Measurements from ENCODE around the gene ACACB.

The ACACB gene

GRCh38 chr12:109277899-109278762, 161.7 kb downstream of the ACACB start:
- no peak for DNase-seq (ENCODE audit: low read depth in 3 of 3)

DNA sequence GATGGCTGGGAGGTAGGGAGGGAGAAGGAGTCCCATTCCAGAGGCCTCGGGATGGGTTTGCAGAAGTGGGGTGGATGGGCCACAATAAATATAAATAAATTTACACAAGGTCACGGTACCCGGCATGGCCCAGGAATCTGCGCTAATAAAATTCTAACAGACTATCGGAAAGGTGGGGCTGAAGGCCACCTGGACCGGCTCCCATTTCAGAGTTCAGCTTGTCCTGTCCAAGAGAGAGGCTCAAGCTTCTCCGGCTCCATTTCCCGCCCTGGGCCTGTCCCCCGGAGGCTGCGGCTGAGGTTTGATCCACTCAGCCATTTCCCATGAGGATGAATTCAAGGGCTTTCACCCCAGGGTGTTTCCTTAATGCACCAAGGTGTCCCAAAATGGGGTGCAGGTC, 162.5 kb downstream of the ACACB start:
- DNase-seq (ENCODE audit: low read depth in 3 of 3) = no peak

- no peak for DNase-seq (ENCODE audit: low read depth in 3 of 3)
Observed at GRCh38 chr12:109279525-109279924, 163.1 kb downstream of the ACACB start.

DNA sequence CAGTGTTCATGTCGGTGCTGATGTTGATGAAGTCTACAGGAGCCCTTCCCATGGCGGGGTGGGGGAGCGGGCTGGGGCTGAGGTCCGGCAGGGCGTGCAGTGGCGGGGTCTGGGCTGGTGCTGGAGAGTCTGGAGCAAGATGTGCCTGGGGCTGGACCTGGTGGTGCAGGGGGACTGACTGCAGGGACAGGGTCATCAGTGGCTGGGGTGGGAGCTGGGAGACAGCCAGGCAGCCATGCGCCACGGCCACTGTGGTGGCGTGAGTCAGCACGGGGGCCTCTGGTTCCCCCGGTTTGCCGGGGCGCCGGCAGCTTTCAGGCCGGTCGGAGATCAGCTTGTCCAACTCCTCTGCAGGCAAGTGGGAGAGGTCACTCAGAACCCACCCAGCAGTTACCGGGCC, 165.1 kb downstream of the ACACB start:
- no peak for DNase-seq (ENCODE audit: low read depth in 3 of 3)

DNA sequence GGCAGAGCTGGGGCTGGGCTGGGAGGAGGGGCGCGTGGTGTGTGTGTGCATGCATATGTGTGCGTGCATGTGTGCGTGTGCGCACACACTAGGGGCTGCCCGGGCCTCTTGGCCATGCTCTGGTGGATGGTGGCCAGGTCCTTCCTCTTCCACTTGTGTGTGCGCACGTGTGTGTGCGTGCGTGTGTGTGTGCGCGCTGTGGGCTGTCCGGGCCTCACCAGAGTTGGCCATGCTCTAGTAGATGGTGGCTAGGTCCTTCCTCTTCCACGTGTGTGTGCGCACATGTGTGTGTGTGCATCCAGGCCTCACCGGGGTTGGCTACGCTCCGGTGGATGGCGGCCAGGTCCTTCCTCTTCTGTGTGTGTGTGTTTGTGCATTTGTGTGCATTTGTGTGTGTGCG, 168.0 kb downstream of the ACACB start:
- no peak for DNase-seq (ENCODE audit: low read depth in 3 of 3)

DNA sequence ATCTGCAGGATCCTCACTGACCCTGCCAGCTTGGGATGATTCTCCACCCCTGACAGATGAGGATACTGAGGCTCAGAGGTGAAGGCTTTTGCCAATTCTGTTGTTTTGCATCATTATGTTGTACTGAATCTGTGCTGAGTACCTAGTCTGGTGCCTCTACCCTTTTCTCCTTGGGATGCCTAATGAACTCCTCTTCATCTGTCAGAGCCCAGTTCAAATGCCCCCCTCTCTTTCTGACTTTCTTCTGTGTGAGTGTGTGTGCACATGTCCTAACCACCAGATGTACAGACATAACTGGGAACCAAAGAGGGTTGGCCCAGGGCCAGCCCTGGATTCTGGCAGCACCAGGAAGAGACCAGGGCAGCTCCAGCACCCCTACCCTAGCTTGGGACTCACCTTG, 169.9 kb downstream of the ACACB start:
- DNase-seq (ENCODE audit: low read depth in 3 of 3) = no peak

- no peak for DNase-seq (ENCODE audit: low read depth in 3 of 3)
Observed at GRCh38 chr12:109286652-109287051, 170.3 kb downstream of the ACACB start.

- DNase-seq (ENCODE audit: low read depth in 3 of 3) = no peak
Observed at GRCh38 chr12:109287181-109287580, 170.8 kb downstream of the ACACB start.

GRCh38 chr12:109287811-109288469, 171.6 kb downstream of the ACACB start:
- DNase-seq (ENCODE audit: low read depth in 3 of 3) = no peak

GRCh38 chr12:109288571-109288970, 172.2 kb downstream of the ACACB start:
- DNase-seq (ENCODE audit: low read depth in 3 of 3) = no peak

GRCh38 chr12:109289004-109289403, 172.6 kb downstream of the ACACB start:
- DNase-seq (ENCODE audit: low read depth in 3 of 3) = no peak

- DNase-seq (ENCODE audit: low read depth in 3 of 3) = no peak
Observed at GRCh38 chr12:109289551-109289950, 173.2 kb downstream of the ACACB start.

GRCh38 chr12:109290061-109290460, 173.7 kb downstream of the ACACB start:
- DNase-seq (ENCODE audit: low read depth in 3 of 3) = no peak

DNA sequence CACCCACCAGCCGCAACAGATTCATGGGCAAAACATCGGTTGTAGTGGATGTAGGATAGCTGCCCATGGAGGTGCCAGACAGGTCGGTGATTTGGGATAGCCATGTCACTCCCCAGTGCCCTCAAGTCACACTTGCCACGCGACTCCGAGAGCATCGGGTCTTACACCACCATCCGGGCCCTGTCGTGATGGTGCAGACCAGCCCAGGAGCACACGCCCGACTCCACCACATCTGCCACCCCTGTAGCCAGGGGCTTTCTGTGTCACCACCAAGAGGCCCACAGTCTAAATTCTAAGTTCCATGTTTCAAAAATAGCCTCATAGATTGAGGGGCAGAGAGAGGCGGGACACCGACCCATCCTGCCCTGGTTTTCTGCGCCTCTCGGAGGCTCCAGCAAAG, 174.7 kb downstream of the ACACB start:
- DNase-seq (ENCODE audit: low read depth in 3 of 3) = no peak

DNA sequence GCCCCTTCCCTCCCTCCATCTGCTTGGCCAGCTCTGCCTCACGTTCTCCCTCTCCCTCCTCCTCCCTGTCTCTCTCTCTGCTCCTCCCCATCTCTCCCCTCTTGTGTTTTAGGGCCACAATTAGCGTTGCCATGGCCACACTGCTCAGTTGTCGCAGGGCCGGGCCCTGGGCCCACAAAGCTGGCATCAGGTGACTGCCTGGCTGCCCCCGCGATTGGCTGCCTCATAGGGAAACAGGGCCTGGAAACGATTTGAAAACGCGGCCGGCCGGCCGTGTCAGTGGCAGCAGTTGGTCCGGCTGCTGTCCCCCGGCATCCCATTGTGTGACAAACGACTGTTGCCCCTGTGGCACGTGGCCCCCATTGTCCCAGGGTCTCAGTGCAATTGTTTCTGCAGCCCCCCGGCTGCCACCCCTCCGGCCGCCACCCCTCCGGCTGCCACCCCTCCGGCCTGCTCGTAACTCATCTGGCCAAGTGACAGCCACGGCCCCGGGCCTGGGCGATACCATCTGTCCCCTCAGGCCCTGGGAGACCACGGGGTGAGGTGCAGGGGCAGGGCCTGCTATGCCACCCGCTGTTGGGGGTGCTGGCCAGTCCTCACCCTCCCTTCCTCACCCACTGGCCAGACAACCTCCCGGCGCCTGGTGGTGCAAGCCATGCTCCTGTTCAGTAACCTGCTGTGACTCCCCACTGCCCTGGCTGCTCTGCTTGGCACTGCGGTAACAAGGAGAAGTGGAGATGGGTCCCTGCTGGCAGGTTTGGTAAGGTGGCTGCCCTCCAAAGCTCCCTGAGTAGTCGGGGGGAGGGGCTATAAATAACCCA, 175.3 kb downstream of the ACACB start:
- DNase-seq (ENCODE audit: low read depth in 3 of 3) = no peak

DNA sequence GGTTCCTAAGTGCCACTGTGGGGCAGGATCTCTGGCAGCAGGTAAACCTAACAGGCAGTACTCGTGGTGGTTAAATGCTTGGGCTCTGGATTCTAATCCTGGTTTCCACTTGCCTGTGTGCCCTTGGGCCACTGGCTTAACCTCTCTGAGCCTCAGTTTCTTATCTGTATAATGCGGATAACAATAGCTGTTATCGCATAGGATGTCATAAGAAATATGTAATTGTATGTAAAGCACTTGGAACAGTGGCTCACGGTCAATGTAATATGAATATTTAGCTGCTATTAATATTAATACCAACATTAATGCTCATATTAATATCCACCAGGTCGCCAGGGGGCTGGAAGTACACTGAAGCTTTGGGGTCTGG, 175.9 kb downstream of the ACACB start:
- DNase-seq (ENCODE audit: low read depth in 3 of 3) = no peak

DNA sequence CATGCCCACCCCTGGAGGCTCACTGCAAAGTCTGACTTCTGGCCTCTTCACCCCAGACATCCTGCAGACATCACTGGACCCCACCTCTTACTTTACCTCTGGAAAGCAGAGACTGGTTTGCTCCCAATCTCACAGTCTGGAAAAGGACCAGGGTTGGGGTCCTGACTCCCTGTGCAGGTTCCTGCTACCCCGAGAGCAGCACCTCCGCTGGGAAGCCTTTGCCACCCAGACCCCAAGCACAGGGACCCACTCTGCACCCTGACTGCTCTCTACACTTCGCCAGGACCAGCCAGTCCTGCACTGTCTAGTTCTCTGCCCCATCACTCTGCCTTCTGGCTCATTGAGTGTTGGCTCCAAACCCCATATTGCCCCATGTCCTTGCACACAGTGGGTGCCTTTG, 176.7 kb downstream of the ACACB start:
- DNase-seq (ENCODE audit: low read depth in 3 of 3) = no peak

DNA sequence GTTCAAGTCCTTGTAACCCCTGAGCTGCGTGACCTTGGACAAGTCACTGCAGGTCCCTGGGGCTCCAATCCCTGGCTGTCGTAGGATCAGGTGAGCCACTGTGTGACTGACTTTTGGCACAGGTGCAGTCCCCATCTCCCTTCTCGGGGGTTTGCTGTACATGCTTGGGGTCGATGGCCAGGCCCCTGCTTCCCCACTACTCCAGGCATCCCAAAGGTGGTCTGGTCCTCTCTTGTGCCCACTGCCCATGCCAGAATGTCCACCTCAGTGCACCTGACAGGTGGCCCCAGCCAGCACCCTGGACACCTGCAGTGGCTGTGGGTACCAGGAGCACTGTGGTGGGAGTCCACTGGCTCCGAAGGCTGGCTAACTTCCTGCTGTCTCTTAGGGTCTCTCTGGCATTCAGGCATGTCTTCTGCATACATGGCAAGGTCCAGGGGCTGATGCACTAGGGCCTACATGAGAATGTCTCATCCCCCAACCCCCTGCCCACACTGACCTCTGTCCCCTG, 178.0 kb downstream of the ACACB start:
- no peak for DNase-seq (ENCODE audit: low read depth in 3 of 3)

DNA sequence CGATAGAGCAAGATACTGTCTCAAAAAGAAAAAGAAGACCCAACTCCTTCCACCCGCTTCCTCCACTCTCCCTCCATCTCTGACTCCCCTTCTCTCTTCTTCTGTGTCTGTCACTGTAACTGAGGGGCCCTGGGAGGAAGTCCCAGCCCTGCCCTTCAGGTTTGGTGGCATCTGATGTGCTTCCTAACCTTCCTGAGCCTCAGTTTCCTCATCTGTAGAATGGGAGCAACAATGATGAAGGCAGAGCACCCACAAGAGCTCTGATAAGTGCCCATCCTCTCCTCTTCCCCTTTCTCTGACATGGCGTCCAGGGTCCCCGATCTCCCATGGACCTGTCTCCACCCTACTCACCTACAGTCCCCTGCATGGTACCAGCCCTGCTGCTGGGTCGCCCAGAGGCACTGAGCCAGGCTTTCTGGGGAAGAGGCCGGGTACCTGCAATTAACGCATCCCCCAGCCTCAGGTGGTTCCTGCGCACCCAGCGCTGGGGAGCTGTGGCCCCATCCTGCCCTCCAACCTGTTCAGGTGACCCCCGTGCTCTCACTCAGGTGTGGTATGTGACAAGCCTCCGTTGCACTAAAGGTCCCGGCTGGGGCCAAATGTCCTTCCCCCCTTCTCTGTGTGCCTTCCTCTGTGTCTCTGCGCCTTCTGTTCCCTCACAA, 179.5 kb downstream of the ACACB start:
- no peak for DNase-seq (ENCODE audit: low read depth in 3 of 3)

GRCh38 chr12:109296431-109296830, 180.0 kb downstream of the ACACB start:
- DNase-seq (ENCODE audit: low read depth in 3 of 3) = no peak

DNA sequence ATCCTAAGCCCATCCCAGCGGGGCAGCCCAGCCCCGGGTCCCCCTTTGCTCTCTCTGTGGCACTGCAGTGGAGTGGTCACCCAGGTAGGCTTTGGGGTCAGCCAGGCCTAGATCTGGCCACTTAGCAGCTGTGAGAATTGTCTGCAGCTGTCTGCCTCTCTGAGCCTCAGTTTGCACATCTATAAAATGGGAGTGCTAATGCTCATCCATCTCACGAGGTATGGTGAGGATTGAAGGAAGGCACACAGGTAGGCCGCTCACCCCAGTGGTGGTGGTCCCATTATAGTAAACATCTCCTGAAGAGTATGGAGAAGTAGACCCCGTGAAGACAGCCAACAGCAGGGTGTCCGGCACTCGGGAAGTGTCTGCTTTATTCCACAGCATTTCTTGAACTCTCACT, 183.5 kb downstream of the ACACB start:
- DNase-seq (ENCODE audit: low read depth in 3 of 3) = no peak

DNA sequence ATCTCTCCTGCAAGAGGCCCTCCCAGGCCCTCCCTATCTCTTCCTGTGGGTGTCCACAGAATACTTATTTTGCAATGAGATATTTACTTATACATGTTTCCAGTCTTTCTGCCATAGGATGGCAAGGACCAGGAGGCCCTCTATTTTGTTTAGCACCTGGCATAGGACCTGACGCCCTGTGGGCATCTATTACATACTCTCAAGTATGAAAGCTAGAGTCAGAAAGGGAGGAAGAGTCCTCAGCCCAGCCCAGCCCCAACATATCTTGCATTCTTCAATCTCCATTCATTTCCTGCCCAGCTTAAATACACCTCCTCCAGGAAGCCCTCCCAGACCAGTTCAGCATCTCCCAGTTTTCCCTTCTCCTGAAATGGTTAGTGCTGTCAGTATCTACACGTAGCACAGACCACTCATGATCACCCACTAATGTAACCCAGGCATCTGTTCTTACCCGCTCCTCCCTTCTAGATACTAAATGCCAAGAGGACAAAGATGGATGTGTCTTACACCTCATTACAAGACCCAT, 185.3 kb downstream of the ACACB start:
- DNase-seq (ENCODE audit: low read depth in 3 of 3) = no peak

Data from stimulated activated CD4-positive, alpha-beta T cell treated with anti-CD3 and anti-CD28 coated beads, TNF-alpha, amount 100 ng/mL, for 24 hours (primary cell).